PFSK-1 (cell line): Measurements from ENCODE around the gene BTBD3.

ENCODE experiments used
- FOXP2 ChIP-seq: optimal IDR thresholded peaks from 2 replicates; pipeline ENCODE3; 2011; ENCODE audit warnings: borderline replicate concordance, control low read depth, inconsistent platforms; ENCODE audit not compliant: insufficient read depth; ENCODE audit errors: extremely low read length, extremely low read depth
- POLR2AphosphoS5 ChIP-seq: IDR thresholded peaks from 2 replicates; pipeline ENCODE4 v1.6.1; 2012; ENCODE audit warnings: low read depth, mild to moderate bottlenecking, control low read depth, low read length, moderate library complexity
- REST ChIP-seq, 2 experiments: IDR thresholded peaks; 2 replicates each; pipeline versions ENCODE4 v1.6.1 to v1.8.0; 2011 to 2012; ENCODE audit warnings: low read depth in 2 of 2, low read length in 2 of 2, control low read depth in 1 of 2, inconsistent platforms in 1 of 2, mild to moderate bottlenecking in 1 of 2, moderate library complexity in 1 of 2; ENCODE audit not compliant: insufficient read depth in 1 of 2
- SIN3A ChIP-seq: IDR thresholded peaks from 2 replicates; pipeline ENCODE4 v1.6.1; 2012; ENCODE audit warnings: mild to moderate bottlenecking, low read length, moderate library complexity, borderline replicate concordance; ENCODE audit not compliant: insufficient read depth
- TAF1 ChIP-seq: IDR thresholded peaks from 2 replicates; pipeline ENCODE4 v1.6.1; 2012; ENCODE audit warnings: low read length, control low read depth, borderline replicate concordance; ENCODE audit not compliant: insufficient read depth

BTBD3 gene

DNA sequence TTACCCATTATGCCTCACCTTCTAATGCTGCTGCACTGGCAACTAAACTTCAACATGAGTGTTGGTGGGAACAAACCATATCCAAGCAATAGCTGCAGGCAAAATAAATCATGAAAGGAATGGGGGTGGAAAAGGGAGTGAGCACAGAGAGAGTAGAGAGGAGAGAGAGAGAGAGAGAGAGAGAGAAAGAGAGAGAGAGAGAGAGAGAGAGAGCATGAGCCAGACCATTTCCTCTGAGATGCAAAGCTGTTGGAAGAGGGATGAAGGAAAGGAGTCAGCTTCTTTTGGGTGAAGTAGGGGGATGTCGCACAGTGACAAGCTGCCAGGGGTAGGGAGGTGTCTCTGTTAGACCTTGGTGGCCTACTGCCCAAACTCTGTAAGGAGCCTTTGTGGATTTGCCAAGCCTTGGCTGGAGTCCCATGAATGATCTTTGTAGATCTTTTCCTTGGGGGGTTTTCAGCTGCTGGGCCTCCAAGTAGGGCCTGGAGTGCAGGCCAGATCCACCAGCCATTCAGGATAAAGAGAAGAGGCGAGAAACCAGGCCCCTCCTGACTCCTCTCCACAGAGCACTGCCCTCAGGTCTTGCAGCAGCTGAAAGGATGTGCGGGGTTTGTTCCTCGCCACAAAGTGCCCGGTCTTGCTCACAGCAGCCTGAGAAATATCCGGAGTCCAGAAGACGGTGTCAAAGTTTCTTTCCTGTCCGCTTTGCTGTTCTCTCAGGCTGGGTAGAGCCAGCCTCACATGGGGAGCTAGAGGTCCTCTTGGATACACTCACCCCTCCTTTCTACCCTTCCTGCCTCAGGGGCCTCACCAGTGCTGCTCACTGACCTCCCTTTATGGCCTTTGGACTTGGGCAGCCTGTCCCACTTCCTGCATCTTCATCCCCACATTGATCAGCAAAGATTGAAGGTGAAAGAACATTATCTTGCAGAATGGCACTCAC is 17.8 kb downstream of the BTBD3 start:
- TF ChIP-seq FOXP2 (no peak), TAF1 (no peak)

GRCh38 chr20:11936157-11936556 is 18.5 kb downstream of the BTBD3 start:
- TF ChIP-seq REST (IDR thresholded peaks at IDR 0.05; ENCODE audit: insufficient read depth in 1 of 2, low read depth in 2 of 2, low read length in 2 of 2) = no peak
- TF ChIP-seq FOXP2 = no peak
- TF ChIP-seq TAF1 = no peak
- TF ChIP-seq SIN3A = no peak
- no peak for TF ChIP-seq POLR2AphosphoS5

DNA sequence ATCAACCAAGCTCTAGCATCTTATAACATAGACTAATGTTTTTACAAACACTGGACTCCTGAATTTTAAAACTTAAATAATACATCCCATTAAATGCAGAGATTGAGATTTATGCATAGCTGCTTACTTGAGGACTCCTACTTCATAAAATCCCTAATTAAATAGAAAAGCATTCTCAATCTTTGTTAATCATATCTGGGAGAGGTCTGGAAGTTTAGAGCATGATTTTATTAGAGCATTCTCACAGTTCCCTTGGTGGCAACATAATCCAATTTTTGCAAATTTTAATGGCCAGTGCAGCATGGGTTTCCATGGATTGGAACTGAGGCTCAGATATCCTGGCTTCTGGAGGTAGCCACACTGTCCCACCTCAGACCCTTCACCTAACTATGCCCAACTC is 19.5 kb downstream of the BTBD3 start:
- TF ChIP-seq SIN3A = no peak

- TF ChIP-seq SIN3A (no peak), TAF1 (no peak), FOXP2 (no peak), REST (IDR thresholded peaks at IDR 0.05; ENCODE audit: insufficient read depth in 1 of 2, low read depth in 2 of 2, low read length in 2 of 2) (no peak), POLR2AphosphoS5 (no peak)
Measured at GRCh38 chr20:11941593-11942246, 24.0 kb downstream of the BTBD3 start.

DNA sequence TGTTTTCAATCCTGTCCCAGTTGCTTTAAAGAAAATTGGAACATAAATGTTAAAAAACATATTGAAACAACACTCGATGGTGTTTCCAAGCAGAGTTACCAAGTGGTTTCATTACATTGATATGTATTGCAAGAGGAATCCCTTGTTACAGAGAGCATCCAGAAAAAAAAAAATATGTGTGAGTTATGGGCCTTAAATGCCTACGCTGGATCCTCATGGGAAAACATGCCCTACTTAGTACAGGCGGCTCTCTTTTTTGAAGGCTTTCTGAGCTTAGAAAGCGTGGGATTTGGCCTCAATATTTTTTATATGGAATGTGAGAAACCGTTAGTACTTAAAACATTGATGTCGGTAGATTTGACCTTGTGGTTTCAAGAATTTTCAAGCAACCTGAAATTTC is 26.1 kb downstream of the BTBD3 start:
- no peak for TF ChIP-seq SIN3A
- no peak for TF ChIP-seq TAF1
- no peak for TF ChIP-seq REST (IDR thresholded peaks at IDR 0.05; ENCODE audit: insufficient read depth in 1 of 2, low read depth in 2 of 2, low read length in 2 of 2)
- TF ChIP-seq POLR2AphosphoS5 = no peak
- TF ChIP-seq FOXP2 = no peak

GRCh38 chr20:11948806-11949205 is 31.1 kb downstream of the BTBD3 start:
- TF ChIP-seq TAF1 = no peak
- TF ChIP-seq FOXP2 = no peak
- no peak for TF ChIP-seq POLR2AphosphoS5
- no peak for TF ChIP-seq REST (IDR thresholded peaks at IDR 0.05; ENCODE audit: insufficient read depth in 1 of 2, low read depth in 2 of 2, low read length in 2 of 2)
- TF ChIP-seq SIN3A = no peak
